GM19328 (cell line): ENCODE measurements around the gene FBXO27.
"Not testable (repeated sequence)": the region's sequence is repeated elsewhere in the genome, so short reads cannot be mapped to it uniquely, and the experiment has no call there.

Source experiments
- ATAC-seq: cut with Tn5 transposase; IDR thresholded peaks from one replicate; pipeline ENCODE4 v1.9.1; 2021; ENCODE audit warnings: mild to moderate bottlenecking, moderate library complexity; ENCODE audit not compliant: unreplicated experiment

FBXO27 gene

DNA sequence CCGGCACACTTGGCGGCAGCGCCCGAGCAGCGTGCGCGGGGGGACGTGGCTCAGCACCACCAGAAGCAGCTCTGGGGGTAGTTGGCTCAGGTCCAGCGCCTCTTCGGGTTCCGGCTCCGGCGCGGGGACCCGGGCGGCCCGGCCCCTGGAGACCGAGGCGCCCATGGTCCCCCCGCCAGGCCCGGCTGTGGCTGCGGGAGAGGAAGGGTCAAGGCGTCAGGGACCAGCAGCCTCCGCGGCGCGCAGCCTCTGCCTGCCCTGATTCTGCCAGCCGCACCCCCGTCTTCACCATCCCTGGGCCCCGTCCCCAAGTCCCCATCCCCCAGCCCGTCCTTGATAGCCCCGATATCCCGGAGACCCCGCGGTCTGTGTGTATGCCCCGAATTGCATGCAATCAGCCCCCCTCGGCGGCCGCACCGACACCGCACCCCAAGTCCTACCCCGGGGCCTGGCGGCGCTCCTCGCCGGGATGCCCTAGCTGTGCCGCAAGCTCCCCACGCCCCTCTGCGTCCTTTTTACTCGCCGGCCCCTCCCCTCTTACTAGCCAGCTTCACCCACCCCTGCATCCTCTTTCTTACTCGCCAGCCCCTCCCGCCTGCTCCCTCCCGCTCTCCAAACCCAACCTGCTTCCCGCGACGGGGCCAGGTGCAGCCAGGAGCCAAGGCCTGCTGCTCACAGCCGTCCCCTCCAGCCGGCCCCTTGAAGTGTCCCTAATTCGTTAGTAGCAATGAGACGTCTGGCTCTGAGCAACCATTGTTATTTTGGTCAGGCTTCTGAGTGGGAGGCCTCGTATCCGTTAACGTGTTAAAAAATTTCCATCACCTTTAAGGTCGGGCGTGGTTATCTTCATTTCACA lies at the start of gene FBXO27:
TSS of gene FBXO27 (minus strand) at position 487 of the 856 bp plus-strand sequence. CDS start at position 165, 322 bp downstream.
- ATAC-seq = no peak

DNA sequence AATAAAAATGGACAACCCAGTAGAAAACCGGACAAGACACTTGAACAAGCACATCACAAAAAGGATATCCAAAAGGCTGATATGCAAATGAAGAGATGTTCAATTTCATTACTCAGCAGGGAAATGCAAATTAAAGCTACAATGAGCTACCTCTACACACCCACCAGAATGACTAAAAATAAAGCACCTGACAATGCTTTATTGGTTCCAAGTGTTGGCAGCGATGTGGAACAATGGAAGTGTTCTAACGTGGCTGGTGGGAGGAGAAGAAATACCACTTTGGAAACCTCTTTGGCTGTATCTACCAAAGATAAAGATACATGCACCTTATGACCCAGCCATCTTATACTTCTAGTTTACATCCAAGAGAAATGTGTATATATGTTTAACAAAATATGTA lies 48.1 kb upstream of the FBXO27 start:
- no peak for ATAC-seq

- no peak for ATAC-seq
Measured at GRCh38 chr19:39078436-39079200, 46.3 kb upstream of the FBXO27 start.

- ATAC-seq = no peak
Measured at GRCh38 chr19:39077323-39077722, 45.0 kb upstream of the FBXO27 start.

- no peak for ATAC-seq
Measured at GRCh38 chr19:39074942-39075341, 42.6 kb upstream of the FBXO27 start.

DNA sequence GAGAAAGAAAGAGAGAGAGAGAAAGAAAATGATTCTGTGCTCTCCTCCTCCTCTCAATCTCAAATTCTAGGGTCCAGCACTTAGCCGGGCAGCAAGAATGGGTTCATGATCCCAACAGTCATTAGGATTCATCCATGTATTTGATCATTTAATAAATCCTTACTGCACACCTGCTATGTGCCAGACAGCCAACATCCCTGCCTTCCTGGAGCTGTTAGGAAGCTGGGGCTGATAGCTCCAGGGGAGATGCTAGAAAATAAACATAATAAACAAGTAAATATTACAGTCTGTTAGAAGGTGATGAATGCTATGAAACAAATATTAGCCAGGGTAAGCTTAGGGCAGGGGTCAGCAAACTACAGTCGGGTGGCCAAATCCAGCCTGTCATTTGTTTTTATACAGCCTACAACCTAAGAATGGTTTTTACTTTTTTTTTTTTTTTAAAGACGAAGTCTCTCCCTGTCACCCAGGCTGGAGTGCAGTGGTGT lies 41.9 kb upstream of the FBXO27 start:
- ATAC-seq = no peak

- no peak for ATAC-seq
Measured at GRCh38 chr19:39070888-39071287, 38.5 kb upstream of the FBXO27 start.

- not testable (repeated sequence) for ATAC-seq
Measured at GRCh38 chr19:39068259-39068658, 35.9 kb upstream of the FBXO27 start.

GRCh38 chr19:39067104-39067503 lies 34.8 kb upstream of the FBXO27 start:
- no peak for ATAC-seq

GRCh38 chr19:39065928-39066327 lies 33.6 kb upstream of the FBXO27 start:
- ATAC-seq = no peak

DNA sequence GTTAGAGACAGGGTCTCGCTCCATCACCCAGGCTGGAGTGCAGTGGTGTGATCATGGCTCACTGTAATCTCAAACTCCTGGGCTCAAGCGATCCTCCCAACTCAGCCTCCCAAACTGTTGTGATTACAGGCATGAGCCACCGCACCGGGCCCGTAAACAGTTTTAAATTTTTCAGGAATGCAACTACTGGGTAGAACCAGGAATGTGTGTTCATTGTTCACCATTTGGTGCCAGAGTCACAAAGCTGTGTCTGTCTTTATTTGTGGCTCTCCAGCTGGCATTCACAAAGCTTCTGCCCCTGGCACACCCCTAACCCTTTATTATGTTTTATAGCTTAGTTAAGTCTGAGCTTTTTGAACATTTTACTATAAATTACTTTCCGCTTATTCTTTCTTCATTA lies 32.1 kb upstream of the FBXO27 start:
- ATAC-seq = no peak

GRCh38 chr19:39060171-39060570 lies 27.8 kb upstream of the FBXO27 start:
- no peak for ATAC-seq

GRCh38 chr19:39059302-39059701 lies 27.0 kb upstream of the FBXO27 start:
- no peak for ATAC-seq

GRCh38 chr19:39057615-39058014 lies 25.3 kb upstream of the FBXO27 start:
- no peak for ATAC-seq

DNA sequence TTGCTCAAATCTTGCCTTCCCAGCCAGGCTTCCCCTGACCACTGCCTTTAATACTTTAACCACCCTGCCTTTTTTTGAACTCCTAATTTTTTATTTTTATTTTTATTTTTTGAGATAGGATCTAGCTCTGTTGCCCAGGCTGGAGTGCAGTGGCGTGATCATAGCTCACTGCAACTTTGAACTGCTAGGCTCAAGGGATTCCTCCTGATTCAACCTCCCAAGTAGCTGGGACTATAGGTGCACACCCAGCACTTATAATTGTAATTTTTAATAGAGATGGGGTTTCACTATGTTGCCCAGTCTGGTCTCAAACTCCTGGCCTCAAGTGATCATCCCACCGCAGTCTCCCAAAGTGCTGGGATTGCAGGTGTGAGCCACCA lies 21.7 kb upstream of the FBXO27 start:
- ATAC-seq = no peak

DNA sequence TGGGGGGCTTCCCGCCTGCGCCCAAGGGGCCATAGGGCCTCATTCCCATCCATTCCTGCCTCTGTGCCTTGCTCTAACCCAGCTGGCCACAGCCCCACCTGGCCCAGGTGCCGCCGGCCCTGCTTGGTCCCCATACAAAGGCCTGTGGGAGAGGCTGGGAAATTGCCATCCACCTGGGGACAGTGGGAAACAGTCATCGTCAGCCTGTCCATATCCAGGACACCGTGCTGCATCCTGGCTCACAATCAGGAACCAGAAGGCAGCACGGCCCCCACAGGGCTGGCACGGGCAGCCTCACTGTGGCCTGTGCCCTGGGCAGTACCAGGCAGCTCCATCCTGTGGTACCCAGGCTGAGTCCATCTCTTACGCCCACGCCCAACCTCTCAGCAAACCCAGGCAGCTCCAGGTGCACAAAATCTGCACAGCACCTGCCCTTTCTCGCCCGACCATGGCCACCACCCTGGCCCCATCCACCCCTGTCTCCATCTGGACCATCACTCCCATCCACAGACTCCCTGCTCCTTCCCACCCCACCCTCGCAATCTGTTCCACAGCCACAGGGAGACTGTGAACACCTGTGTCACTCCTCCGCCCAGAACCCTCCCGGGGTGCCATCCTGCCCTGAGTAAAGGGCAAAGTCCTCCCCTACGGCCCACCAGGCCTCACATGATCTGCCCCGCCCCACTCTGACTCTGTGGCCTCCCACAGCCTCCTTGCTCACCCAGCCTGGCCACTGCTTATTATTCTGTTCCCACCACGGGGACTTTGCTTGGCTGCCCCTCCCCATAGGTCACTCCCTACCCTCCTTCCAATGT lies 21.1 kb upstream of the FBXO27 start:
- no peak for ATAC-seq

DNA sequence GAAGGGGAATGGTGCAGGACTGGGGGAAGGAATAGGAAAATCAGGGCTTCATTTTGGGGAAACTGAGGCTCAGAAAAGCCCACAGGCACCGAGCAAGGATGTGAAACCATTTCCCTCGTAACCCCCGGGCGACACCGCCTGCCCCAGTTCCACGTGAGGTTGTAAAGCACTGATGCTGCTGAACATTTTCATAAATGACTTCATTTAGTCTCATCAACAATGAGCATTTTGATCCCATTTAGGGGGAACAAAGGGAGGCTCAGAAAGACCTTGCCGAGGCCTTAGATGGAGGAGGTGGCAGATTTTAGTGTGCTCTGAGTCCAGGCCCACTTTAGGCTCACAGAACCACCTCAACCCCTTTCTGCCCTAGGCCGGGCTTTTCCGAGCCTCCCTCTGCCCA lies 20.5 kb upstream of the FBXO27 start:
- no peak for ATAC-seq

DNA sequence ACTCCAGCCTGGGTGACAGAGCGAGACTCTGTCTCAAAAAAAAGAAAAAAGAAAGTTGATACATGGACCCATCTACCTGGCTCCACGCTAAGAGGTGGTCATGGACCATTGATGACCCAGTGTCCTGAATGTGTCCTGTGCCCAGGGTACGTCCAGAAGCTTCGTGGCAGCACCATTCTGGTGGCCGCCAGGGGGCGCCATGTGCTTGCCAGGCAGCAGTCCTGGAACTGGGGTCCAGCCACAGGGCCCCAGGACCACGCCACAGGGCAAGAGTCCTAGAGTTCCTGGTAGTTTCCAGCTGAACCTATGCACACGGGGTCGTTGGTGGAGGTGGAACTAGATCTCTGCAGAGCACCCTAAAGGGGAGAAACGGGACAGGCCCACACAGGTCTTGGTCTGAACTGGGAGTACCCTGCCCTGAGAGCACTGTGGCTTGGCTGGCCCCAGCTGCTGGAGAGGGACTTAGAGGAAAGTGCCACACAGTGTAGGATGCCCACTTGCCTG lies 19.9 kb upstream of the FBXO27 start:
- no peak for ATAC-seq

DNA sequence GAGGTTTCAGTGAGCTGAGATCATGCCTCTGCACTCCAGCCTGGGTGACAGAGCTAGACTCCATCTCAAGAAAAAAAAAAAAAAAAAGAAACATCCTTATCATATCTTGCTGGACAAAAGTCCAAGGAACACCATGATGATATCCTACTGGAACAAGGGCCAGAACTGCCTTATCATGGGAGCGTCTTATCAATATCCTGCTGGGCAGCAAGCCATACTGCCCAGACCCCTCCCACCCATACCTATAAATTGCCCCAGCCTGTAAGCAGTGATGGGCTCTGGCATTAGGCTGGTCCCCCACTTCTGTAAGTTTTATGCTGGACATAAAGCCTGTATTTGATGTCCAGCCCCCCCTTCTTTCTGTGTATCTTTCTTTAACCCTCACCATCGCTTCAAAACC lies 14.7 kb upstream of the FBXO27 start:
- ATAC-seq = no peak

DNA sequence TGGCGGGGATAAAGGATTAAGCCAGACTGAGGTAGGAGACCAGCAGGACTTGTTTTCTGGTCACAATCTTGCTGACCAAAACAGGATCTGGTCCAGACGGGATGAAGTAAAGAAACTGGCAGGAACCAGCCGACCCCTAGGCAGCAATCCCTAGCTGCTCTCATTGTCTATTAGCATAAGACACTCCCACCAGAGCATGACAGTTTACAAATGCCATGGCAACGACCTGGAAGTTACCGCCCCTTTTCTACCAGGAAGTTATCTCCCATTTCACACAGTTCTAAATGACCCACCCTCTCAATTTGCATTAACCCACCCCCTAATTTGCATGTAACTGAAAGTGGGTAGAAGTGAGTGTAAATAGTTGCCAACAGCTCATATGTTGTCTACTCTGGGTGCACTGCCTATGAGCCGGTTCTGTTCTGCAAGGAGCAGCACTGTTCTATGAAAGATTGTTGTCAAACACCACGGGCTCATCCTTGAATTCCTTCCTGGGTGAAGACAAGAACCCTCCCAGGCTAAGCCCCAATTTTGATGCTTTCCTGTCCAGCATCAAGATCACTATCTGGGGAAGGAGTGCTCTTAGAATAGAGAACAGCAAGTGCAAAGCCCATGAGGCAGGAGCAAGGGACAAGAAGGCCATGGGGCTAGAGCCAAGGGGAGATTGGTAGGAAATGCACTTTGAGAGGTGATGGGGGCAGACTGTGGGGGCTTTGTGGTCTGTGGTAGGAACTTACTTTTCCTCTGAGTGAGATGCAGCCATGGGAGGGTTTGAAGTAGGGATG lies 13.9 kb upstream of the FBXO27 start:
- no peak for ATAC-seq
